ENCODE measurements around the gene RPN1.

DNA sequence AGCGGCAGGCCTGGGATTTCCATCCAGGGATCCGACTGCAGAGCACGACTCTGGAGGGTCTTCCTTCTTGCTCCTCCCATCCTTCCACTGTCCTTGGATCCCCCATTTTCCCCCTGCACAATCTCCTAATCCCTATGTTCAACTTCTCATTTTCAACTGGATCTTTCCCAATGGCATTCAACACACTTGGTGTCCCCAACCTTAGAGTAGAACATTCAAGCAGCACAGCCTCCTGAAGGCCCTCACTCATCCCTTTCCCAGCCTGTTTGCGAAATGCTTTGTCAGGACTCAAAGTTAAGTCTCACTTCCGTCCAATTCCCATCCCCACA is 32.3 kb downstream of the RPN1 start:
- TF ChIP-seq, protein P1, sequence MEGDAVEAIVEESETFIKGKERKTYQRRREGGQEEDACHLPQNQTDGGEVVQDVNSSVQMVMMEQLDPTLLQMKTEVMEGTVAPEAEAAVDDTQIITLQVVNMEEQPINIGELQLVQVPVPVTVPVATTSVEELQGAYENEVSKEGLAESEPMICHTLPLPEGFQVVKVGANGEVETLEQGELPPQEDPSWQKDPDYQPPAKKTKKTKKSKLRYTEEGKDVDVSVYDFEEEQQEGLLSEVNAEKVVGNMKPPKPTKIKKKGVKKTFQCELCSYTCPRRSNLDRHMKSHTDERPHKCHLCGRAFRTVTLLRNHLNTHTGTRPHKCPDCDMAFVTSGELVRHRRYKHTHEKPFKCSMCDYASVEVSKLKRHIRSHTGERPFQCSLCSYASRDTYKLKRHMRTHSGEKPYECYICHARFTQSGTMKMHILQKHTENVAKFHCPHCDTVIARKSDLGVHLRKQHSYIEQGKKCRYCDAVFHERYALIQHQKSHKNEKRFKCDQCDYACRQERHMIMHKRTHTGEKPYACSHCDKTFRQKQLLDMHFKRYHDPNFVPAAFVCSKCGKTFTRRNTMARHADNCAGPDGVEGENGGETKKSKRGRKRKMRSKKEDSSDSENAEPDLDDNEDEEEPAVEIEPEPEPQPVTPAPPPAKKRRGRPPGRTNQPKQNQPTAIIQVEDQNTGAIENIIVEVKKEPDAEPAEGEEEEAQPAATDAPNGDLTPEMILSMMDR (IDR thresholded peaks at IDR 0.05) = no peak
- no peak for TF ChIP-seq POLR2A (IDR thresholded peaks at IDR 0.05)
